ENCODE results near the gene SYCP2L.
"Not testable (repeated sequence)": the region's sequence is repeated elsewhere in the genome, so short reads cannot be mapped to it uniquely, and the experiment has no call there.

Gene SYCP2L

DNA sequence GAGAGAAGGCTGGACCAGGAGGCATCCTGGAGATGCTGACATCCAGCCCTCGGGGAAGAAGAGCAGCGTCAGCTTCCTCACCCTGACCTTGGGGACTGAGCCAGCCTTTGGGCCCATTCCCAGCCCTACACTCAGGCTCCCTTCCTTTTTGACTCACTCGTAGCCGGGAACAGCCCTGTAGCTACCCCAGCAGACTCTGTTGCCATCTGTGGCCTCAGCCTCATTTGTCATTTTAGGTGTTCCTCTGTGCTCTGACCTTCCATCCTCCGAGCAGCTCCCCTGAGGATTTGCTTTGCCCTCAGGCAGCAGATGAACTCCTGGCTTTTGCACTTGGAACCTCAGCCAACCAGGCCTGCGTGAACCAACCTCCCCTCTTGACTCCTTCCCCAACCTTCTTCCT lies 89.7 kb downstream of the SYCP2L start:
- Histone ChIP-seq H3K4me3 (ENCODE audit: low read depth, low read length) (no peak overlapping the region), H3K27ac (no peak overlapping the region), H3K36me3 (peaks cover 1% of the 10 kb centered on the region), H3K27me3 (ENCODE audit: insufficient read depth, low read depth, severe bottlenecking) (no peaks in the 10 kb centered on the region), H3K9me3 (ENCODE audit: severe bottlenecking) (no peaks in the 10 kb centered on the region)
- TF ChIP-seq CTCF (IDR thresholded peaks at IDR 0.05; ENCODE audit: low read depth, low read length): no peak
- DNase-seq: no peak

DNA sequence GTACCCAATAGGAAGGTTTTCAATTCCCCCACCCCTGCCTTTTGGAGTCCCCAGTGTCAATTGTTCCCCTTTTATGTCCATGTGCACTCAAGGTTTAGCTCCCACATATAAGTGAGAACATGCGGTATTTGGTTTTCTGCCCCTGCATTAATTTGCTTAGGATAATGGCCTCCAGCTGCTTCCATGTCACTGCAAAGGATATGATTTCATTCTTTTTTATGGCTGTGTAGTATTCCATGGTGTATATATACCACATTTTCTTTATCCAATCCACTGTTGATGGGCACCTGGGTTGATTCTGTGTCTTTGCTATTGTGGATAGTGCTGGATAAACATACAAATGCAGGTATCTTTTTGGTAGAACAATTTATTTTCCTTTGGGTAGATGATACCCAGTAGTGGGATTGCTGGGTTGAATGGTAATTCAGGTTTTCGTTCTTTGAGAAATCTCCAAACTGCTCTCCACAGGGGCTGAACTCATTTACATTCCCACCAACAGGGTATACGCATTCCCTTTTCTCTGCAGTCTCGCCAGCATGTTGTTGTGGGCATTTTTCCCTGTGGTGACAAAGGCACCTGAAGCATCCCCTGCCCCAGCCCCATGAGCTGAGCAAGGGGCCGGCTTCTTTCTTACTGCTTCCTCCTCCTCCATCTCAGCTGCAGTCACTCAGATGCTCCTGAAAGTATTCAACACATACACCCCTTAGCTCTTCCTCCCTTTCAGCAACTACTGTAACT lies 90.5 kb downstream of the SYCP2L start:
- no peak for DNase-seq
- Histone ChIP-seq H3K4me3 (ENCODE audit: low read depth, low read length) (no peak overlapping the region), H3K36me3 (peaks cover 10% of the 10 kb centered on the region), H3K27ac (no peak overlapping the region), H3K27me3 (ENCODE audit: insufficient read depth, low read depth, severe bottlenecking) (no peaks in the 10 kb centered on the region), H3K9me3 (ENCODE audit: severe bottlenecking) (no peaks in the 10 kb centered on the region)
- no peak for TF ChIP-seq CTCF (IDR thresholded peaks at IDR 0.05; ENCODE audit: low read depth, low read length)

- Histone ChIP-seq H3K27ac (no peak overlapping the region), H3K9me3 (ENCODE audit: severe bottlenecking) (no peaks in the 10 kb centered on the region), H3K36me3 (peaks cover 17% of the 10 kb centered on the region), H3K4me3 (ENCODE audit: low read depth, low read length) (no peak overlapping the region), H3K27me3 (ENCODE audit: insufficient read depth, low read depth, severe bottlenecking) (no peaks in the 10 kb centered on the region)
- DNase-seq: no peak
- TF ChIP-seq CTCF (IDR thresholded peaks at IDR 0.05; ENCODE audit: low read depth, low read length): no peak
Measured at GRCh38 chr6:10979603-10980002, 92.8 kb downstream of the SYCP2L start.

GRCh38 chr6:10981409-10981808 lies 94.6 kb downstream of the SYCP2L start:
- H3K36me3 ChIP-seq: peaks cover 17% of the 10 kb centered on the region

GRCh38 chr6:10984959-10985358 lies 98.1 kb downstream of the SYCP2L start:
- H3K27ac ChIP-seq; H3K27me3 ChIP-seq (ENCODE audit: insufficient read depth, low read depth, severe bottlenecking); H3K4me3 ChIP-seq (ENCODE audit: low read depth, low read length); DNase-seq: not testable (repeated sequence)
- H3K9me3 ChIP-seq (ENCODE audit: severe bottlenecking): peaks cover 12% of the 10 kb centered on the region
- peaks cover 47% of the 10 kb centered on the region for H3K36me3 ChIP-seq

More at GRCh38 chr6:10981409-10981808, 94.6 kb downstream of the SYCP2L start:
- TF ChIP-seq CTCF (IDR thresholded peaks at IDR 0.05; ENCODE audit: low read depth, low read length): no peak
- H3K27ac ChIP-seq: no peak overlapping the region
- peaks cover 12% of the 10 kb centered on the region for H3K9me3 ChIP-seq (ENCODE audit: severe bottlenecking)
- H3K4me3 ChIP-seq (ENCODE audit: low read depth, low read length): no peak overlapping the region
- no peaks in the 10 kb centered on the region for H3K27me3 ChIP-seq (ENCODE audit: insufficient read depth, low read depth, severe bottlenecking)
- no peak for DNase-seq

DNA sequence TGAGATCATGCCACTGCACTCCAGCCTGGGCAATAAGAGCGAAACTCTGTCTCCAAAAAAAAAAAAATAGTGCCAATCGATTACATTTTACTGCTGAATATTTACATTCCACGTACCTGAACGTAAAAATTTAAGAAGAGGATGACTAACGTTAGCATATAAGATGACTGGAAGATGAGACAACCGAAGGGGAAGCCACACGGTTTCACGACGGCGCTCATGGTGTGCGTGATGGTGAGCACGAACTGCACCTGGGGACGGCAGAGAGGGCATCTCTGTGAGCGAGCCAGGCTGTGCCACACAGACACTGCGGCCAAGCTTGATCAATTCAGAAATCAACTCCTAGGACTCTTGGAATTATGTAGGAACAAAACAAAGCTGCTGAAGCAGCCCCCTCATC lies 102.7 kb downstream of the SYCP2L start:
- Histone ChIP-seq H3K36me3 (peaks cover 46% of the 10 kb centered on the region), H3K9me3 (ENCODE audit: severe bottlenecking) (peaks cover 12% of the 10 kb centered on the region), H3K4me3 (ENCODE audit: low read depth, low read length) (no peak overlapping the region), H3K27me3 (ENCODE audit: insufficient read depth, low read depth, severe bottlenecking) (no peaks in the 10 kb centered on the region), H3K27ac (no peak overlapping the region)
- no peak for DNase-seq
- no peak for TF ChIP-seq CTCF (IDR thresholded peaks at IDR 0.05; ENCODE audit: low read depth, low read length)

Data from WERI-Rb-1 (cell line).